Ishikawa (cell line): ENCODE measurements around the gene ATRNL1.

Experiments
- CEBPB ChIP-seq: IDR thresholded peaks from 2 replicates; pipeline ENCODE4 v1.6.1; 2012
- CREB1 ChIP-seq: IDR thresholded peaks from 2 replicates; pipeline ENCODE4 v1.6.1; 2012; ENCODE audit warnings: low read depth
- EGR1 ChIP-seq: IDR thresholded peaks from 2 replicates; pipeline ENCODE4 v1.6.1; 2012
- EP300 ChIP-seq: IDR thresholded peaks from 2 replicates; pipeline ENCODE4 v1.6.1; 2012; ENCODE audit warnings: borderline replicate concordance
- FOXM1 ChIP-seq: IDR thresholded peaks from 2 replicates; pipeline ENCODE4 v1.6.1; 2012; ENCODE audit warnings: low read depth, borderline replicate concordance
- MAX ChIP-seq: IDR thresholded peaks from 2 replicates; pipeline ENCODE4 v1.6.1; 2012
- NFIC ChIP-seq: IDR thresholded peaks from 2 replicates; pipeline ENCODE4 v1.6.1; 2012
- RAD21 ChIP-seq: IDR thresholded peaks from 2 replicates; pipeline ENCODE4 v1.6.1; 2012; ENCODE audit warnings: low read depth
- REST ChIP-seq: IDR thresholded peaks from 2 replicates; pipeline ENCODE4 v1.6.1; 2012; ENCODE audit warnings: low read depth, mild to moderate bottlenecking
- TAF1 ChIP-seq: IDR thresholded peaks from 2 replicates; pipeline ENCODE4 v1.6.1; 2012; ENCODE audit warnings: low read depth, mild to moderate bottlenecking
- TCF12 ChIP-seq: IDR thresholded peaks from 2 replicates; pipeline ENCODE4 v1.6.1; 2012; ENCODE audit warnings: low read depth
- TEAD4 ChIP-seq: IDR thresholded peaks from 2 replicates; pipeline ENCODE4 v1.6.1; 2012
- USF1 ChIP-seq: IDR thresholded peaks from 2 replicates; pipeline ENCODE4 v1.6.1; 2012
- YY1 ChIP-seq: IDR thresholded peaks from 2 replicates; pipeline ENCODE4 v1.6.1; 2012; ENCODE audit warnings: low read depth
- ZBTB7A ChIP-seq: IDR thresholded peaks from 2 replicates; pipeline ENCODE4 v1.6.1; 2012; ENCODE audit warnings: low read depth

ATRNL1 gene

GRCh38 chr10:115915429-115915828 is 822.3 kb downstream of the ATRNL1 start:
- TF ChIP-seq RAD21 (no peak), FOXM1 (no peak), CEBPB (no peak), ZBTB7A (no peak), USF1 (no peak), TAF1 (no peak), NFIC (no peak), MAX (no peak), REST (no peak), CREB1 (no peak), TCF12 (no peak), EP300 (no peak), YY1 (no peak), EGR1 (no peak), TEAD4 (no peak)

GRCh38 chr10:115918812-115919211 is 825.6 kb downstream of the ATRNL1 start:
- TF ChIP-seq USF1 = no peak
- no peak for TF ChIP-seq REST
- no peak for TF ChIP-seq NFIC
- no peak for TF ChIP-seq TAF1
- no peak for TF ChIP-seq EP300
- no peak for TF ChIP-seq CREB1
- TF ChIP-seq RAD21 = no peak
- no peak for TF ChIP-seq TEAD4
- TF ChIP-seq TCF12 = no peak
- no peak for TF ChIP-seq MAX
- TF ChIP-seq EGR1 = no peak
- TF ChIP-seq ZBTB7A = no peak
- no peak for TF ChIP-seq YY1
- no peak for TF ChIP-seq CEBPB

GRCh38 chr10:115921795-115922194 is 828.6 kb downstream of the ATRNL1 start:
- no peak for TF ChIP-seq ZBTB7A

GRCh38 chr10:115931309-115931708 is 838.1 kb downstream of the ATRNL1 start:
- TF ChIP-seq FOXM1 = no peak

GRCh38 chr10:115932099-115932498 is 838.9 kb downstream of the ATRNL1 start:
- TF ChIP-seq EGR1 (no peak), CREB1 (no peak), ZBTB7A (no peak), TAF1 (no peak), CEBPB (no peak)

GRCh38 chr10:115933098-115933497 is 839.9 kb downstream of the ATRNL1 start:
- TF ChIP-seq ZBTB7A (no peak), USF1 (no peak), NFIC (no peak), EP300 (no peak), TEAD4 (no peak), RAD21 (no peak), YY1 (no peak), EGR1 (no peak), MAX (no peak), TCF12 (no peak), CEBPB (no peak), CREB1 (no peak), REST (no peak), FOXM1 (no peak), TAF1 (no peak)
